IMR-90 (cell line): ENCODE results near the gene IGIP. TPM values are rescaled to one million over a fixed set of nuclear protein-coding genes. Genes with fewer than 3 reads are reported as not detected.

Experiments
- polyA plus RNA-seq, 3 experiments: library from polyadenylated mRNA; depleted of rRNA; stranded (reverse); fragments of >200 nt; gene quantifications; 2 replicates each; pipeline ENCODE4 v1.2.3, GENCODE V29; 2012; ENCODE audit warnings: low replicate concordance in 1 of 3
- total RNA-seq: library from RNA; depleted of rRNA; stranded (reverse); fragments of >200 nt; gene quantifications from 2 replicates; pipeline ENCODE4 v1.2.3, GENCODE V29; 2012; rRNA removed

The IGIP gene
- total and polyA plus RNA-seq, 2 of the 4 experiments (the other 2 are of a cell fraction), result 1.2 to 5.0 TPM

Other genes starting within 250 kb of the IGIP start
- gene NRG2, start 82.6 kb upstream of the IGIP start, total RNA-seq, result 0.18 TPM in 1 of 2 replicates, not detected in the other
- gene NRG2, start 82.6 kb upstream of the IGIP start, polyA plus RNA-seq (2012; rRNA removed), result not detected in 2 replicates
- 5.6 and 13.9 TPM in 2 replicates for gene PURA, start 11.8 kb upstream of the IGIP start, total RNA-seq
- gene PURA, start 11.8 kb upstream of the IGIP start, polyA plus RNA-seq (2012; rRNA removed), result 3.8 TPM in 2 replicates
- gene CYSTM1, start 49.3 kb downstream of the IGIP start, total RNA-seq, result 6.7 and 7.3 TPM in 2 replicates
- 15.0 and 16.3 TPM in 2 replicates for gene CYSTM1, start 49.3 kb downstream of the IGIP start, polyA plus RNA-seq (2012; rRNA removed)
- 92.8 and 98.8 TPM in 2 replicates for gene PFDN1, start 177.2 kb downstream of the IGIP start, total RNA-seq
- gene PFDN1, start 177.2 kb downstream of the IGIP start, polyA plus RNA-seq (2012; rRNA removed), result 134 and 140 TPM in 2 replicates
- 18.8 and 26.9 TPM in 2 replicates for gene HBEGF, start 220.7 kb downstream of the IGIP start, total RNA-seq
- 36.1 and 48.7 TPM in 2 replicates for gene HBEGF, start 220.7 kb downstream of the IGIP start, polyA plus RNA-seq (2012; rRNA removed)
- not detected in 2 replicates for gene SLC4A9, start 234.3 kb downstream of the IGIP start, total RNA-seq
- gene SLC4A9, start 234.3 kb downstream of the IGIP start, polyA plus RNA-seq (2012; rRNA removed), result not detected in 2 replicates